Activated CD4-positive, alpha-beta T cell treated with anti-CD3 and anti-CD28 coated beads, Interleukin-2, amount 50 U/mL, for 1 hour (primary cell): ENCODE measurements around the gene METAP1.
A peak's percentile ranks its signal among the peaks of the same experiment; 100 is the strongest.
"Not testable (repeated sequence)": the region's sequence is repeated elsewhere in the genome, so short reads cannot be mapped to it uniquely, and the experiment has no call there.

Source experiments
- DNase-seq: peaks from one replicate; pipeline ENCODE4 v3.0.0-alpha.2; 2020

Gene METAP1

DNA sequence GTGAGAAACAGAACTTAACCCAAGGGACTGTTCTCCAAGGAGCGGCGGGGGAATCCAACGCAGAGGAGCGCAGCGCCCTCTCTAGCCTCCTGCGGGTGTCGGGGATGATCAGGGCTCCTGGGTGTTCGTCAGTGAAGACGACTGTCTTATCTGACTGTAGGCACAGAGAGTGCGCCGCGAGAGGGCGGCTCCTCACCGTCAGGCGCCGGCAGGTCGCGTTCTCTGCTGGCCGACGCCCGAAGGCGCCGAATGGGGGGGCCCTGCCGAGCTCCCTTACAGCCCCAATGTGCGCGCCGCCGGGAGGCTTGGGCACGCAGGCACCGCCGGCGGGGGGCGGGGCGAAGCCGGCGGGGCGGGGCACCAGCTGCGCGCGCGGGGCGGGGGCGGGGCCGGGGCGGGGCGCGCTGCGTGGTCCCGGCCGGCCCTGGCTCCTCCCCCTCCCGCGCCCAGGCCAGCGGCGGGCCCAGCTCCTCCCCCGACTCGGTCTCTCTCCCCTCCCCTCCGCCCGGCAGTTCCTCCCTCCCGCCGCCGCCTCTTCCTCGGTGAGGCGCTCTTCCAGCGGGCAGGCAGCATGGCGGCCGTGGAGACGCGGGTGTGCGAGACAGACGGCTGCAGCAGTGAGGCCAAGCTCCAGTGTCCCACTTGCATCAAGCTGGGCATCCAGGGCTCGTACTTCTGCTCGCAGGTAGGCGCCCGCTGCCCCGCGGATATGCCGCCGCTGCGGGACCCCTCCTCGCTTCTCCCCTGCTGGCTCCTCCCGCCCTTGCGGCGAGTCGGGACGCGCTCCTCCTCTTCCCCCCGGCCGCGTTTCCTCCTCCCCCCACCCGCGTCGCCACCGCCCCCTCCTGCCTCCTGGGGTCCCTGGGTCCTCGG is at the start of gene METAP1:
Gene METAP1, plus strand, starts transcription at position 539 of the 873 bp plus-strand sequence. Its CDS starts 33 bp downstream, at position 572.
- DNase-seq = peak; percentile 96

DNA sequence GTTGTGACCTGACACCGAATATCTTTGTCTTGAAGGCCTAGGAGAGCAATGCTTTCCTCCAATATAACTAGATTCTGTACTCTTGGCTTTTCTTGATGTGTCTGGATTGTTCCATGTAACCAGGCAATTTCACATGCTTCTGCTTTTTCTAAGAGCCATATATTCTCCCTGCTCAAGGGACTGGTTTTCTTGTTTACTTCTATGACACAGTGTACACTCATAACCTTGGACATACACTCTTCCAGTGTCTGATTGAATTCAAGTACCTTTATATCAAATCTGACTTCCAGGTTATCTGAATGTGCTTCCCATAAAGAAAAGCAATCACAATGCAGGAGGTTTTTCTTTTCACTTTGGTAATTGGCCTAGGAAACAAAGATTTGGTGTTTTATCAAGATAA is 49.2 kb upstream of the METAP1 start:
- no peak for DNase-seq

DNA sequence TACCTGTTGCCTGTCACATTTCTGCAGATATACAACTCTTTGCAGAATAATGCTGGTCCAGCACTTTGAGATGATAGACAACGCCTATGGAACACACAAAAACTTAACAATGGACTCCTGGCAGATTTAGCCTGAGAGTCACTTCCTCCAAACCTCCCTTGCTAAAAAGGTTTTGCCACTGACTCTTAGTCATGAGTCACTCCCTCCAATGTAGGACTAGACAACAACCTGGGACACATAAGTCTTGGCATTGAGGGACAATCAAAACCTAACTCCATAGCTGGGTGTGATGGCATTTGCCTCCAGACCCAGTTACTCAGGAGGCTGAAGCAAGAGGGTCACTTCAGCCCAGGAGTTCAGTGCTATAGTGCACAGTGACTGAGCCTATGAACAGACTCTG is 44.6 kb upstream of the METAP1 start:
- DNase-seq = no peak

DNA sequence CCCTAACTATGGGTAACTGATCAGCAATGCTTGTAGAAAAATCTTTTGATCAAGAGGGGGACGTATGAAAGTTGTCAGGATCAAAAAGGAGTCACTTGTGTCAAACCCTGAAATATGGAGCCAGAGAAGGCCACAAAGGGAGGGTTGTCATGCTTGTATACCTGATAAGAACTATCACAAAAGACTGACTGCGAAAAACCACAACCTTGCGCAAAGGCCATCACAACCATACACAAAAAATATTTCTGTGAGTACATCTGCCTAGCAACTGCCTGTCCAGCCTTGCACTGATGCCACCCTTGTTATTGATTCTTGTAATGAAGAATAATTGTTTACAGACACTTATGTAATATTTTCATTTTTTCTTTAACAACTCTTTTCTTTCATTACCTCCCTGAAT is 43.8 kb upstream of the METAP1 start:
- no peak for DNase-seq

DNA sequence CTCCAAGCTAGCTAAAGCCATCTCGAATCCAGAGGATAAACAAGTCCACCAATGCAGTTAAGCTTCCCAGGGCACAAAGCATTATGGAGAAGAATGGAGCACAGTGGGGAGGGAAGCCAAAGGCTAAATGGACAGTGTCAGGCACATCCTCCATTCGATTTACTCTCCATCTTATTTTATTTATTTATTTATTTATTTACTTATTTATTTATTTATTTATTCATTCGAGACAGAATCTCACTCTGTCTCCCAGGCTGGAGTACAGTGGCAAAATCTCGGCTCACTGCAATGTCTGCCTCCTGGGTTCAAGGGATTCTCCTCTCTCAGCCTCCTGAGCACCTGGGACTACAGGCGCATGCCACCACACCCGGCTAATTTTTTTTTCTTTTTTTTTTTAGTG is 40.3 kb upstream of the METAP1 start:
- no peak for DNase-seq

DNA sequence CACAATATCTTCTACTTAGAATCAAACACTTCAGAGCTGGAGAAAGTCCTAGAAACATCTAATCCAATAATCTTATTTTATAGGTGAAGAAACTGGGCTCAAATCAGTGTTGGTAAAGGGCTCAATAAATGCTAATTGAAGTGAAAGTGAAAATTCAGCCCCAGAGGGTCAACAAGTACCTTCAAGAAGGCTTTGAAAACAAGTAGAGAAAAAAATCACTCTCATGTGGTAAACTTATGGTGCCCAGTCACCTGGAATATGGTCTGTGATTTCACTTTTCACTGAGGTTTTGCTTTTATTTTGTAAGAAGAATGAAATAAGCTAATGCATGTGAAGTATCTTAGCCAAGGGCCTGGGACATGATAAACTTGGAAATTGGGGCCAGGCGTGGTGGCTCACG is 37.5 kb upstream of the METAP1 start:
- DNase-seq = no peak

DNA sequence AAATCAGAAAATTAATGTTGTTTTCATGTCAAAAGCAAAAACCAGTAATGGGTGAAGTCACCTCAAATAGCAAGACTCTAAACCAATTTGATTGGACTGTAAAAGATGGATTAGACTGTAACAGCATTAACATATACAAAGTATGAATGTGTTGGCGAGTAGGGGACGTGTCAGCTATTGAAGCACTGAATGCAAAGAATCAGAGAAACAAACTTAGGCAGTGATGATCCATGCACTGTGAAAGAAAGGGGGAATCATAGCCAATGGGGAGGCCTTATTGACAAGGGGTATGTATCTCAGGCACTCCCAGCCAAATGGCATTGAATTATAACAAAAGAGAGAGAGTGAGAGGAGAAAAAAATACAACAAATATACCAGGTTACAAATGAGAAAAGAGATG is 36.1 kb upstream of the METAP1 start:
- no peak for DNase-seq

DNA sequence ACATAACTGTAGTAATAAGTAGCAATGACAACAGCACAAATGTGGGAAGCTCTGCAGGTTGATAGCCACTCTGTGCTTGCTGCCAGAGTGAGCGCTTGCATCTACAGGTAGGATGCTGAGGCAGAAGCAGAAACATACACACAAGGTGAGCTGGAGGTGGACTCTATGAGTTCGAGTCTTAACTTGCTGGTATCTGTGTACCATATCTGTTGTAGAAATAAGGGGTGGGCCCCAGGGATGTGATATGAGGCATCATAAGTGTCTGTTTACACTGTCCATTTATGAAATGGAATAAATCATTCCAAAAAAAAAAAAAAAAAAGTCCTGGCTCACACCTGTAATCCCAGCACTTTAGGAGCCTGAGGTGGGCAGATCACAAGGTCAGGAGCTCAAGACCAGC is 33.8 kb upstream of the METAP1 start:
- DNase-seq = no peak

DNA sequence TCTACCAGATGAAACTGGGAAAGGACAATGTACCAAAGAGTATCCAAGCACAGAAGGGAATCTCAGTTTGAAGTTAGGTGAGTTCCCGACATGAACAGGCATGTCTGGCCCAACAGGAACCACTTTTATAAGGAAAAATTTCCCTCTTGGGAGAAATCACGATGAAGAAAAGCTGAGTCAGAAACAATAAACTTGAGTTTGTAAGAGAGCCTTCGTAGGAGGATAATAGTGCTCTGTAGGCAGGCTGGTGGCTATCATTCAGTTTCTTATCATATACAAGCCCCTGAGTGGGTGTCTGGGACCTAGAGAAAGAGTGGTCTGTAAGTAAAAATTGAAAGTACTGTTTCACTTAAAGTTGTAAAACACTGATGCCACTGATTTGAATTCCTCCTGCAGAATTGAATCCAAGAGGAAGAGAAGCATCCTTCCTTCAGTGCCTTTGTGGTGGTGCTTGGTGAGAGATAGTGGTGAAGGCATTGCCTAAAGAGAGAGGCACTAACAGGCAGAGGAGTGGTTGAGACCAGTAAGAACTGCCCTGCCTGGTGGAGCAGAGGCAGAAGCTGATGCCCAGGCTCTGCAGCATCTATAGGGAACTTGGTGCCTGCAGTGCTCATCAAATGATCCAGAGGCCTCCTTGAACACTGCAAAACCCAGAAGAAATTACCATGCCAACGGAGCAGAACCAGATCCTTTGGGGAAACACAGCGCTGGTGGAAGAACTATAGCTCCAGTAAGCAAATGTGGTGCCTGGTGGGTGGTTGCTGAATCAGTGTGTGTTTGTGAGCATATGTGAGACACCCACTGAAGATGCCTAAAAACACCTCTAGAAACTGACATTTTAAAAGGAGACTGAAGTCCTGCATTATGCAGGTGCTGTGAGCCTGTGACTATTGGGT is 31.7 kb upstream of the METAP1 start:
- no peak for DNase-seq

DNA sequence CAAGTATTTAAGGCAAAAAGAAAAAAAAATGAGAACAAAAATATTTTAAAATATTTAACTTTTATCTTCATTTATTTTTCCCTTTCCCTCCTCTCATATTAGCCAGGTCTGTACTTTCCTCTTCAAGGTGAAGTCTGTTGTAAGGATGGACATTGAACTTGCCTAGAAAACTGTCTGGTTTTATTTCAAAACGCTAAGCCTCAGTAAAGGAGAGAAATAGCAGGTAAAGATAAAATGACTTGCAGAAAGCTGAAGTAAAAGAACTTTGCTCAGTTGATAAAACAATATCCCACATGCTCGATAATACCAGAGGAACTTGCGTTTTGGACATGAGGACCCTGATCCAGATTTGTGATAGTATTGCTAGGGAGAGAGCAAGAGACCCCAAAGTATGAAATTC is 28.6 kb upstream of the METAP1 start:
- DNase-seq = no peak

DNA sequence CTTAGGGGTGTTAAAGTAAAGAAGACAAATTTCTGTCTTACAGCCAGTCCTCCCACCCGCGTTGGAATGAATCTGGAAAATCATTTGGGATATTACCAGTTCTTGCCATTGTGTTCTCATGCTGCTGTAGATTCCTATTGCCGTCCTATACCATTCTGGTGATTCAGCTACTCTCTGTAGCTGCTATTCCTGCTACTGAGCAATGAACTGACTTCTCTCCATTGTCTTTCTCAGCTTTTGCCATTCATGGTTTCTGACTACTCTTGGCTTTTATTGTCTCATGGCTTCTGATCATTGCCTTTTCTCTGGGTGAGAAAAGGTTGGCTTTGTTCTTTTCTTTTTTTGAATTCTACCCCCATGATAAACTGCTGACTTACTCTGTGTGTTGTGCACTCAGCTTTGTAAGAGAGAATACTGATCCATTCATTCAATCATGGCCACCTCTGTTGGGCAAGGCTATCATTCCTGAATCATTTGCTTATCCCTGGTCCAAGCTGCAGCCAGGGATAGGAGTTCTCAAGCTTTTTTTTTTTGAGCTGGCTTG is 27.7 kb upstream of the METAP1 start:
- DNase-seq = no peak

DNA sequence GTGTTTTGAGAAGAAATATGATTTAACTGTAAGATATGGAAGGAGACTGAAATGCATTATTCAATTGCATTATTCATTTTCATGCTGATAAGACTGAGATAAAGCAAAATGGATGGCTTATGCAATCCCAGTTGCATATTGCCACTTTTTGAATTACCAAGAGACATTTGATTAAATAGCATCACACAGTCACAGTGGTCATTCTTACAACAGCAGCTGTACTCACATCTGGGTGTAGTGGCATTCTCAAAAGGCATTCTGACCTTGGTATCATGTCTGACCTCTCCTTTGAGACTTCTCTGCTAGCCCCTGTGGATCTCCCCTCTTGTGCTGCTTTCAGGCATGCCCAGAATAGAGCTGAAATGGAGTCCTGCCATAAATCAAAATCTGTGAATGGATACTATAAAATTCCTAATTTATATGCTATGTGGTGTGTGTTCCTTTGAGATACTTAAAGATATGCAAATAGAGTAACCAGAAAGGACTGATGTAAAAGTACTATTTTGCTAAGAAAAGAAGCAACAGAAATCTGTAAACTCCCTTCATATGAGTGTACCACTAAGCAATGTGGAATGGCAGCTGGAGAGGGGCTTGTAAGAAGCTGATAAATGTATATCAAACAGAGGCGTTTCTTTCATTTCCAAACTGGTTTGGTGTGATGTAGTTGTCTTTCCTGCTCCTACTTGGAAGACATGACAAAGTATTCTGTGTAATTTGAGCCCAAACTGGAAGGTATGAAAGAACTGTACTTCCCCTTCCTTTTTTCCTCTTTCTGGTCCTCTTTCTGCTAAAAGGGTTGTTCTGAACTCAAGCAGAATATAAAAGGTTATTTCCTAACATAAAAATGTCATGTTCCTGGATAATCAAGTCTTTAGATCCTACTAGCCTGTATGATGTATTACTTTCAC is 25.4 kb upstream of the METAP1 start:
- DNase-seq = no peak

DNA sequence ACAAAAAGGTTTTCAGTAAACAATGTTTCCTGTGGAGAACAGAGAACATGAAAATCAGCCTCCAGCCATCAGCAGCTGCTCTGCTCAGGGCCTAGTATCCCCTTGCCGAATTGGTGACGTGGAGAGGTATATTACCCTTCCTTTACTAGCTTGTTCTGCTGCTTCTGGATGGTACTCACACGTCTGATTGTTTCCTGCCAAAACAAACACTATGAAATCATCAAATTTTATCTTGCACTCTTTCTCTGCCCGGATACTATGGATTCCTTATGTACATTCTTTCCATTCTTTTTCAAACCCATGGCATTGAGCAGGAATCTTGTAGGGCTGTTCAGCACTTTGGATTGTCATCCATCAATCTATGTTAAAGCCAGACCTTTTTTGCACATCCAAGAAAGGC is 18.8 kb upstream of the METAP1 start:
- DNase-seq = no peak

DNA sequence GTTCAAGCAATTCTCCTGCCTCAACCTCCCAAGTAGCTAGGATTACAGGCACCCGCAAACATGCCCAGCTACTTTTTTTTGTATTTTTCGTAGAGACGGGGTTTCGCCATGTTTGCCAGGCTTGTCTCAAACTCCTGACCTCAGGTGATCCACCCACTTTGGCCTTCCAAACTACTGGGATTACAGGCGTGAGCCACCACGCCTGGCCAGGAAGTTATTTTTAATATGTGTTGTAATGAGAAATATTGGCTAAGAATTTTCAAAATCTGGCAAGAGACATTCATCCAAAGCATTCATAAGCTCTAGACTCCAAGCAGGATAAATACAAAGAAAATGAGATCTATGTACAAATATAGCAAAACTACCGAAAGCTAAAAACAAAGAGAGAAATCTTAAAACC is 18.0 kb upstream of the METAP1 start:
- DNase-seq = no peak

DNA sequence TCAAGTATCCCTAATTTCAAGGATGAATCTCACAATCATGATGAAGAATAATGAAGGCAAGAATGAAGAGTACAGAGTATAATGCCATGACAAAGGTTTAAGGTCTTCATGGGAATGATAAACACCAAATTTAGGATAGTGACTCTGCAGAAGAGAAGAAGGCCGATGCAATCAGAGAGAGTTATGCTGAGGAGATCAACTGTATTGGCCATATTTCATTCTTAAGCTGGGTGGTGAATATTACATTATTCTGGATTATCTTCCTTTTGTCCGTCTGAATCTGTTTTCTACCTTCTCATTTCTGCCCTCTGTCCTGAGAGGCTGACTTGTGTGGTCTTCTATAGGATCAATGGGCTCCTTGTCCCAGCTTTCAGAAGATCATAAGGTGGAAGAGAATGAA is 7.8 kb upstream of the METAP1 start:
- no peak for DNase-seq

DNA sequence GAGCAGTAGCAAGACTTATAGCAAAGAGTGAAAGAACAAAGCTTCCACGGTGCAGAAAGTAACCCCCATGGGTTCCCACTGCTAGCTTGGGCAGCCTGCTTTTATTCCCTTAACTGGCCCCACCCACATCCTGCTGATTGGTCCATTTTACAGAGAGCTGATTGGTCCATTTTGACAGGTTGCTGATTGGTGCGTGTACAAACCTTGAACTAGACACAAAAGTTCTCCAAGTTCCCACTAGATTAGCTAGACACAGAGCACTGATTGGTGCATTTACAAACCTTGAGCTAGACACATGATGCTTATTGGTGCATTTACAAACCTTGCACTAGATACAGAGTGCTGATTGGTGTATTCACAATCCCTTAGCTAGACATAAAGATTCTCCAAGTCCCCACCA is 2.7 kb upstream of the METAP1 start:
- not testable (repeated sequence) for DNase-seq

DNA sequence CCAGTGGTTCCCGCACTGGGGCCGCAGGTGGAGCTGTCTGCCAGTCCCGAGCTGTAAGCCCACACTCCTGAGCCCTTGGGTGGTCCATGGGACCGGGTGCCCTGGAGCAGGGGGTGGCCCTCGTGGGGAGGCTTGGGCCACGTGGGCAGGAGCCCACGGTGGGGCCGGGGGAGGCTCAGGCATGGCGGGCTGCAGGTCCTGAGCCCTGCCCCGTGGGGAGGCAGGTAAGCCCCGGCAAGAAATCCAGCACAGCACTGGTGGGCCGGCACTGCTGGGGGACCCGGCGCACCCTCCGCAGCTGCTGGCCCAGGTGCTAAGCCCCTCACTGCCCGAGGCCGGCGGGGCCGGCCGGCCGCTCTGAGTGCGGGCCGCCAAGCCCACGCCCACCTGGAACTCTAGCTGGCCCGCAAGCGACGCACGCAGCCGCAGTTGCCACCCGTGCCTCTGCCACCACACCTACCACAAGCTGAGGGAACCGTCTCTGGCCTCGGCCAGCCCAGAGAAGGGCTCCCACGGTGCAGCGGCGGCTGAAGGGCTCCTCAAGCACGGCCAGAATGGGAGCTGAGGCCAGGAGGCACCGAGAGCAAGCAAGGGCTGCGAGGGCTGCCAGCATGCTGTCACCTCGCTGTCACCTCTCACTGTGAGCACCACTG is 2.0 kb upstream of the METAP1 start:
- no peak for DNase-seq

DNA sequence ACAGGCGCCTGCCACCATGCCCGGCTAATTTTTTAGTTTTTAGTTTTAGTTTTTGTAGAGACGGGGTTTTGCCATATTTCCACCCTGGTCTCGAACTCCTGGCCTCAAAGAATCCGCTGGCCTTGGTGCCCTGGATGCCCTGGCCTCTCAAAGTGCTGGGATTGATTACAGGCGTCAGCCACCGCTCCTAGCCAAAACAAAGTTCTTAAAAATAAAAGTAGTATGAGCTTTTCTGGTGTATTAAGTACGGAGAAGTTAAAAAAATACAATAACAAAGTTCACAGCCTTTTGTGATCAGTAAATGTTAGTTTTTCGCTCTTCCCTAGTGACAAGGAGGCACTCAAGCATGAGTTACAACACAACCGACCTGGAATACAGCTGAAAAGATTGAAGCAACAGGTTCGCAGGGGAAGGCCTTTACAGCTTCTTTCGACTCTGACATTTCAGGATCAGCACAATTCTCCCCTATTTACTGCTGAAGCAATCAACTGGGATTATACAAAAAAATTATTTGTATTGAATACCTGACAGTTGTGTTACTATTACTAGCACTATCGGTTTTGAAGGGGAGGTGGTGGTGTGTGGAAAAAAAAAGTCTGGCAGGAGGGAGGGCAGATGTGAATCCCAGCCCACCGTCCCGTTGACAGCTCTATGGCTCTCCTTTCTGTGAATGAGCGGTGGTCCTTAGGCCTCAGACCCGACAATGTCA is 893 bp upstream of the METAP1 start:
- no peak for DNase-seq

DNA sequence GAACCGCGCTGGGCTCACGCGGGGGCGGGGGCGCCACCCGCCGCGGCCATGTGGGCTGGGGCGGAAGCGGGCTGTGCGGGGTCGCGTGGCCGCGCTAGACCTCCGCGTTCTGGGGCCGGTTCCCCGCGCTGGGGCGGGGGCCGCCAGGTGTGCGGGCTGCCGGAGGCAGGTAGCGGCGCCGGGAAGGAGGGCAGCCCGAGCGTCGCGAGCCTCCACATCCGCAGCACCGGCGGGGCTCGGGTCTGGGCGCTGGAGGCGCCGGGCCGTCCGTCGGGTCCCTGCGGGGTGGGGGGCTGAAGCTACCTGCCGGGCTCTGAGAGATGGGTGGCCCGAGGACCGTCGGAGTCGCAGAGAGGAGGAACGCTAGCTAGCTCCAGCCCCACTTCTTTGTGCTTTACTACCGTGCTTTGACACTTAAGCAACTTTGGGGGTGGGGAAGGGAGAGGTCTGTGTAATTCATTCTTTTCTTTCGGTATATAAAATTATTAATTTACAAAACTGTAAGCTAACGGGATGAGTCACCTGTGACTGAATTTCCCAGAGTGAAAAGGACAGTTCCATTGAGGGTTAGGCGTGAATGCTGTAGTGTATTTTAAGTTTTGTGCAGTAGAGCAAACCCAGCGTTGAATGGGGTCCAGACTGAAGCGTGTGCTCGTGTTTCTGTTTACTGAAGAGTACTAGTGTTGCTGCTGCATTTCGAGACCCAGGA is 689 bp downstream of the METAP1 start:
- DNase-seq = no peak

DNA sequence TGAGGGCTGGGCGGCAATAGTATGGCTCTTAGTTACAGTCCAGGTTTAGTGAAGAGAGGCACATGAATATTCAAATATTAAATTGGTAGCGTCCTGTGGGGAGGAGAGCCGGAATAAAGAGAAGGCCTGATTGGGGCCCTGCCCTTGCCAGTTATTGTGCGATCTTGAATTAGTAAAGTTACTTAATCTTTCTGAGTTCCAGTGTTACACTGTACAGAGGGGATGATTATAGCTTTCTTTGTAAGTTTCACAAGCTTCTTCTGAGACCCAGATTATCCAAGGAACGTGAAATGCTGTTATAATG is 1.2 kb downstream of the METAP1 start:
- no peak for DNase-seq

DNA sequence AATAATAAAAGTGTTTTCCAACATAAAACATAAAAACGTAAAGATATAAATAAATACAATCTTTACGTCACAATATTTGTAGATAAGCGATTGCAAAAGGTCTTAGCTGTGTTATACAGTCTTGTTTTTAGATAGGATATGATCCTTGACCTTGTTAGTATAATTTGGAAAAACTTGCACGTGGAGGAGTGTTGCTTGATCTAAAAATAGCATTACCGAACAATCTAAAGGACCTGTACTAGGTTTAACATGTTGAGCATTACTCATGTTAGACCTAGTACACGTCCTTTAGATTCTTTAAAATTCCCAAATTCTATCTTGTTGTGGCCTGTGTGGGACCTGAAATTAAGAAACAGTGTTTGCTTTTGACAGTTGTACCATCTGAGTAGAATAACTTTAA is 1.6 kb downstream of the METAP1 start:
- DNase-seq = no peak
